HG03175 (cell line): ENCODE results near the gene JOSD1.

Source experiments
- ATAC-seq: cut with Tn5 transposase; IDR thresholded peaks from one replicate; pipeline ENCODE4 v1.9.1; 2021; ENCODE audit warnings: mild to moderate bottlenecking, moderate library complexity; ENCODE audit not compliant: unreplicated experiment

Gene JOSD1

GRCh38 chr22:38715176-38715764, 14.5 kb upstream of the JOSD1 start:
- ATAC-seq: no peak

GRCh38 chr22:38713921-38714320, 13.2 kb upstream of the JOSD1 start:
- no peak for ATAC-seq

GRCh38 chr22:38712486-38713207, 11.9 kb upstream of the JOSD1 start:
- ATAC-seq: no peak

- no peak for ATAC-seq
Measured at GRCh38 chr22:38710866-38711265, 10.1 kb upstream of the JOSD1 start.

GRCh38 chr22:38710351-38710750, 9.6 kb upstream of the JOSD1 start:
- ATAC-seq: no peak

GRCh38 chr22:38709306-38709705, 8.6 kb upstream of the JOSD1 start:
- no peak for ATAC-seq

- ATAC-seq: no peak
Measured at GRCh38 chr22:38707984-38708383, 7.2 kb upstream of the JOSD1 start.

- ATAC-seq: no peak
Measured at GRCh38 chr22:38707346-38707745, 6.6 kb upstream of the JOSD1 start.

GRCh38 chr22:38706901-38707195, 6.1 kb upstream of the JOSD1 start:
- ATAC-seq: no peak

- ATAC-seq: peak; percentile 2
Measured at GRCh38 chr22:38706101-38706900, 5.6 kb upstream of the JOSD1 start.

GRCh38 chr22:38705235-38706100, 4.7 kb upstream of the JOSD1 start, which contains the start of gene GTPBP1:
TSS of gene GTPBP1 (plus strand) at chr22:38705944. CDS start at chr22:38705956, 12 bp downstream.
- ATAC-seq: peak; percentile 77

GRCh38 chr22:38704654-38705234, 4.0 kb upstream of the JOSD1 start:
- ATAC-seq: no peak

GRCh38 chr22:38700270-38700788, 414 bp downstream of the JOSD1 start:
- peak; percentile 21 for ATAC-seq

GRCh38 chr22:38699784-38700183, 959 bp downstream of the JOSD1 start:
- ATAC-seq: no peak

- no peak for ATAC-seq
Measured at GRCh38 chr22:38699143-38699542, 1.6 kb downstream of the JOSD1 start.

GRCh38 chr22:38698407-38699094, 2.2 kb downstream of the JOSD1 start:
- ATAC-seq: no peak

- ATAC-seq: no peak
Measured at GRCh38 chr22:38697425-38698089, 3.2 kb downstream of the JOSD1 start.

- no peak for ATAC-seq
Measured at GRCh38 chr22:38696606-38697424, 3.9 kb downstream of the JOSD1 start.
